ENCODE results near the gene ANKRD30A. TPM values are rescaled to one million over a fixed set of nuclear protein-coding genes. Genes with fewer than 3 reads are reported as not detected.
"Not testable (repeated sequence)": the region's sequence is repeated elsewhere in the genome, so short reads cannot be mapped to it uniquely, and the experiment has no call there.

Gene ANKRD30A
- not detected for polyA plus RNA-seq (ENCODE audit: insufficient read depth in 1 of 5, insufficient read length in 5 of 5, low replicate concordance in 1 of 5)
- long read RNA-seq, donor 1, result 0 reads
- long read RNA-seq, donor 2, result 0 reads
- long read RNA-seq, donor 3, result 0 reads
- long read RNA-seq, donor 4, result 0 reads
- long read RNA-seq, donor 5, result 0 reads
- long read RNA-seq, donor 6, result 0 reads
- long read RNA-seq, donor 7, result 0 reads
- long read RNA-seq, donor 8, result 0 reads

DNA sequence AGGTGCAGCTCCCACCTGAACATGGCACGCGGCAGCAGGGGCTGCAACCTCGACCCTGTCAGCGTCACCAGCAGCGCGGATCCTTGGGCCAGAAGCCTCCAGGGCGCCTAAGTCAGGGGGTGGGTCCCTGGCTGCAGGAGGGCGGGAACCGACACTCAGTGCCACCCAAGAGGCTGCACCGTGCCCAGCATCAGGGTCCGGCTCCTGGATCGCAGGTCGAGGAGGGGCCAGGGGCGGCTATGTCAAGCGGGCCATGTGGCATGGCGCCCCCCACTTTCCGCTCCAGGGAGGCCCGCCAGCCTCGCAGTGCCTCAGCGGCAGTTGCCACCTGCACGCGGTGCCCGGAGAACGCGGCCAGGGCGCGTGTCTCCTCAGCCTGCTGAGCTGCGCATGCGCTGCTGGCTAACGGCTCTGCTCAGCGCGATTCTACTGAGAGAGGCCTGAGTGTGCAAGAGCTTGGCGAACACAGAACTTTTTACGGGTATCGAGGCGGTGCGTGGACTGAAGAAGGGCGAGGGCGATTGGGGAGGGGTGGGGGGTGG is at the start of gene ANKRD30A:
Gene ANKRD30A (plus strand): TSS at position 408 of the 542 bp plus-strand sequence. CDS start 190 bp downstream, outside the sequence.
- no peak for DNase-seq

- DNase-seq, result not testable (repeated sequence)
Observed at GRCh38 chr10:37076083-37076482, 49.3 kb upstream of the ANKRD30A start.

DNA sequence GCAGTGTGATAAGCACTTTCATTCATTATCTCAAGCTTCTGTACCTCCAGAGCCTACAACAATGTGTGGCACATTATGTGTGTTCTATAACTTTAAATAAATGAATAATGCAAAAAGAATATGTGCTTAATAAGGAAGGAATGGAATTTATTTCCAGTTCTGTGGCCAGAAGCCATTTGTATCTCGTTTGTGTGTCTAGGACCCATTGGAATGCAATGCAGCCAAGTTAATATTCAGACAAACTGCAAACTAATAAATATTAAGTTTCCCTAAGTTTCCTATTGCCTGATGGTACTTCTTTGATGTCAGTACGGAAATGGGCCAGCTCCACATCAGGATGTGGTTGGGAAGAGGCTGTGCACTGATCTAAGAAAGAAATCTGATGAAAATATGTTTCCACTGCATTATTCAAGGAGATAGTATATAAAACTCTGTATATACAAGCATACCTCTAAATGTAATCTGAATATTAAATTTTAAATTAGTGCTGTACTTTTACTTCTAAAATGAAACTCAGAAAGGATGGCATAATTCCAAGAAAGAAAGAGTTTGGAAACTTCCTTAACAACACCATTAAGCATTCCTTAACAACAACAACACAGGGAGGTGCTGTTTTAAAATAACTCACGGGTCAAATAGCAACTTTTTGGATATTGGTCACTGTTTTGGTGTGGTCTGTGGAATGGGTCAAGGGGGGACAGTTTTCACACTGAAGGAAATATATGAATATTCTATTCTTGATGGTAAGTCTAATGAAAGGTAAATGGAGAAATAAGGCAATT is 29.4 kb upstream of the ANKRD30A start:
- no peak for DNase-seq

DNA sequence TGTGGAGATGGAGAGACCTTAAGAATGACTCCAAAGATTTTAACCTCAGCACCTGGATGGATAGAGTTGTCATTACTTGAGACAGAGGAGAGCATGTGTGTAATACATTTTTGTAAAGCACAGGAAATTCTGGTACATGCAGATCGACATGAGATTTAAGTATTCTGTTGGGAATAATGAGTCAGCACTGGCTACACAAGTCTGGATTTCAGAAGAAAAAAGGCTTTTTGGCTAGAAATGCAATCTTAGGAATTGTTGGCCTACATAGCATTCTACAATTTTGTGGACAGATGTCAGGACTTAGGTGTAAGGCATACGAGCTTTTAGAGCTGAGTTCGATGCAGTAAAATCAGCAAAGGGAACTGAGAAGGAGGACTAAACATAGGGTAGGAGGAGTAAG is 24.1 kb upstream of the ANKRD30A start:
- no peak for DNase-seq

DNA sequence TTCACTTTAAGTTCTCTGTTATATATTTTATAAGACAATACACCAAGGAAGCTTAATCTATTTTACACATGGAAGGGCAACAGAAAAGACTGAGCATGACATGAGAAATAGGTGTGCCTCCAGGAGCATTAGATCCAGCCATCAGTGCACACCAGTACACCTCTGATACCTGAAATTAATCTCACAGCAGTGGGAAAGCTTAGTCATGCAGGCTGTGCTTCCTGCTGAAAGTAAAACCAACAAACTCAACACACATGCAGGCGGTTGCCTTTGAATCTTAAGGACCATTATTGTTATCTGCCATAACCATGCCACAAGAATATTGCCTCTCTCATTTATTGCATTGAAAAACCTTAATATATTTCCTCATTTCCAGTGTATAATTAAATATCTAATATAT is 16.4 kb upstream of the ANKRD30A start:
- no peak for DNase-seq

GRCh38 chr10:37124532-37124931 is 866 bp upstream of the ANKRD30A start:
- no peak for DNase-seq

GRCh38 chr10:37125921-37126320 is 523 bp downstream of the ANKRD30A start:
- no peak for DNase-seq

DNA sequence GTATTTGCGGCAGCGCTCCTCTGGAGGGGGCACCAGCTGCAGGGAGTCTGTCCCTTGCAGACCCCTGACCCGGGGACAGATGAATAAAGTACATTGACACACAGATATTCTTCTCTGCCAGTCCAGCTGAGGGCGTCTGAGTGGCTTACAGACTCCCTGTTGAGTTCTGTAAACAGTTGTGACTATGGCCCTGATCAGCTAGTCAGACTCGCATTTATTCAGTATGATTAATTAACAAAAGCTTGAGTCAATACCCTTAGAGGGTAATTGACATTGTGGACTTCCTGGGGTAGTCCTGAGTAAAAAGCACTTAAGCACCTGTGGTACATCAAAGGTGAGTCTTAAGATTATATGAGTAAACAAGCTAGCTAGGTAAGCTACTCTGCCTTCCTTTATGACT is 21.0 kb downstream of the ANKRD30A start:
- no peak for DNase-seq

- DNase-seq, result not testable (repeated sequence)
Observed at GRCh38 chr10:37162430-37162829, 37.0 kb downstream of the ANKRD30A start.

GRCh38 chr10:37171945-37172344 is 46.5 kb downstream of the ANKRD30A start:
- DNase-seq, result not testable (repeated sequence)

- DNase-seq, result not testable (repeated sequence)
Observed at GRCh38 chr10:37178296-37178695, 52.9 kb downstream of the ANKRD30A start.

GRCh38 chr10:37182719-37183118 is 57.3 kb downstream of the ANKRD30A start:
- not testable (repeated sequence) for DNase-seq

DNA sequence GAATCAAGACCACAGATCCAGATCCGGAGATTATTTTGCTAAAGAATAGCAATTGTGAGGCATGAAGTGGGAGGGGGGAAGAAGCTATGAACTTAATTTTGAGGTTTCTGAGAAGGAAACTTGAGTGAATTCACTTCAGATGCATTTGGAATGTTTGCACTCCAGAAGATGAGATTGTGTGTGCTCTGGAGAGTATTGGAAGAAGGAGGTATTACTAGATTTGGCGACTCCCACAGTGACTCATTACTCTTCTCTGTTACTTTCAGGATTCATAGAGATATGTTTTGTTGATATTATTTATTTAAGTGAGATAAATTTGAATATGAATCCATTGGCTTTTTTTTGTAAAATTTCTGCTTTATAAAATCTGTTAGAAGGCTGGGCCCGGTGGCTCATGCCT is 80.7 kb downstream of the ANKRD30A start:
- DNase-seq, result no peak

GRCh38 chr10:37220866-37221265 is 95.5 kb downstream of the ANKRD30A start:
- no peak for DNase-seq

GRCh38 chr10:37222046-37222445 is 96.6 kb downstream of the ANKRD30A start:
- no peak for DNase-seq

- DNase-seq, result no peak
Observed at GRCh38 chr10:37225163-37225562, 99.8 kb downstream of the ANKRD30A start.

DNA sequence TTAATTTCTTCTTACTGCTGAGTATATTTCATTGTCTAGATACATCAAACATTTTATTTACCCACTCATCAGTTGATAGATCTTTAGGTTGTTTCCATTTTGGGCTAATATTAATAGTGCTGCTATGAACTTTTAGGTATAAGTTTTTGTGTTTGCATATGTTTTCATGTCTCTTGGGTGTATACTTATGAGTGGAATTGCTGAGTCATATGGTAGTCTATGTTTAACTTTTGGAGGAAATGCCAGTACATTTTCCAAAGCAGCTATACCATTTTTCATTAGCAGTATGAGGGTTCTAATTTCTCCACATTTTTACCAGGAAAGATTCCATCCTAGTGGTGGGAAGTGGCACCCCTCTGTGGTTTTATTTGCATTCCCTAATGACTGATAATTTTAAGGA is 101.1 kb downstream of the ANKRD30A start:
- no peak for DNase-seq

GRCh38 chr10:37234692-37235091 is 109.3 kb downstream of the ANKRD30A start:
- no peak for DNase-seq

DNA sequence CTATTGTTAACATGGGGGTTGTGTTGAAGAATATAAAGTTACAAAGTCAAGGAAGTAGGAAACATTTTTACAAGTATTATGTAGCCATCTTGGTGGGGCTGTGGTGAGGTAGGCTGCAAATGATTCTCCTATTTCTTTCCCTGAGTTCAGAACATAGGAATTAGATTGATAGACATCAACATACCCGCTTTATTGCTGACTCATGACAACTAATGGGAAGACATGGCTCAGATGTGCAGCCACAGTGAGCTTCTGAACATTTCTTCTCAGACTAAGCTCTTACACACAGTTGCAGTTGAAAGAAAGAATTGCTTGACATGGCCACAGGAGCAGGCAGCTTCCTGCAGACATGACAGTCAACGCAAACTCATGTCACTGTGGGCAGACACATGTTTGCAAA is 110.7 kb downstream of the ANKRD30A start:
- no peak for DNase-seq

- no peak for DNase-seq
Observed at GRCh38 chr10:37240223-37240622, 114.8 kb downstream of the ANKRD30A start.

GRCh38 chr10:37246637-37247036 is 121.2 kb downstream of the ANKRD30A start:
- DNase-seq, result no peak

GRCh38 chr10:37255837-37256236 is 130.4 kb downstream of the ANKRD30A start:
- DNase-seq, result not testable (repeated sequence)

DNA sequence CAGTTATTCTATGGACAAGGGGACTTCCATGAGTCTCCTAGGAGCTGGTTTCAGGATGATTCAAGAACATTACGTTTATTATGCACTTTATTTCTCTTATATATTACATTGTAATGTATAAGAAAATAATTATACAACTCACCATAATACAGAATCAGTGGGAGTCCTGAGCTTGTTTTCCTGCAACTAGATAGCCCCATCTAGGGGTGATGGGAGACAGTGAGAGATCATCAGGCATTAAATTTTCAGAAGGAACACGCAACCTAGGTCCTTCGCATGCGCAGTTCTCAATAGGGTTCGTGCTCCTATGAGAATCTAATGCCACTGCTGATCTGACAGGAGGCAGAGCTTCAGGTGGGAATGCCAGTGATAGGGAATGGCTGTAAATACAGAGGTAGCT is 137.9 kb downstream of the ANKRD30A start:
- DNase-seq, result no peak

Data from right lung (tissue), 10 donors.